Measurements from ENCODE around the gene CFAP65. TPM values are rescaled to one million over a fixed set of nuclear protein-coding genes. Genes with fewer than 3 reads are reported as not detected.

The CFAP65 gene
- total RNA-seq, 4 donors from 2014 or later: under 0.01 to 1.3 (median 0.78) TPM; not detected in 1

DNA sequence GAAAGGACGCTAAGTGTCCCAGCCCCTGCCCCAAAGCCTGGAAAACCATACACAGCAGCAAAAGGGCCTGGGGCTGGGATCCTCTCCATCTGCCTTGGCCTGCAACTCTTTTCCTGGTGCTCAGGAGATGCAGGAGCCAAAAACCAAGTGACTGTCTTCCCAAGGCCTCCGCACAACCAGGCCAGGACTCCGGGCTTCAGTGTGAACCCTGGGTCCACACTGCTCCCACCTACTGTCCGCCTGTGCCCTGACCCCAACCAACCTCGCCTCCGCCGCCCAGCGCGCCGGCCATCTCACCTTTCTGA lies 57.4 kb downstream of the CFAP65 start:
- WGBS, 2 donors: 4 to 9% methylated on average over 10 of the region's 10 CpGs
- Histone ChIP-seq H3K27ac (no peak overlapping the region), H3K4me3 (replicated peaks in 1 of 3) (no peak overlapping the region), H3K27me3 (peaks cover 45% of the 10 kb centered on the region), H3K4me1 (peaks cover 8 to 39% of the 10 kb centered on the region in 2 donors), H3K9me3 (no peaks in the 10 kb centered on the region), H3K36me3 (no peaks in the 10 kb centered on the region)
- TF ChIP-seq POLR2A (IDR thresholded peaks at IDR 0.05): no peak
- TF ChIP-seq, protein P1, sequence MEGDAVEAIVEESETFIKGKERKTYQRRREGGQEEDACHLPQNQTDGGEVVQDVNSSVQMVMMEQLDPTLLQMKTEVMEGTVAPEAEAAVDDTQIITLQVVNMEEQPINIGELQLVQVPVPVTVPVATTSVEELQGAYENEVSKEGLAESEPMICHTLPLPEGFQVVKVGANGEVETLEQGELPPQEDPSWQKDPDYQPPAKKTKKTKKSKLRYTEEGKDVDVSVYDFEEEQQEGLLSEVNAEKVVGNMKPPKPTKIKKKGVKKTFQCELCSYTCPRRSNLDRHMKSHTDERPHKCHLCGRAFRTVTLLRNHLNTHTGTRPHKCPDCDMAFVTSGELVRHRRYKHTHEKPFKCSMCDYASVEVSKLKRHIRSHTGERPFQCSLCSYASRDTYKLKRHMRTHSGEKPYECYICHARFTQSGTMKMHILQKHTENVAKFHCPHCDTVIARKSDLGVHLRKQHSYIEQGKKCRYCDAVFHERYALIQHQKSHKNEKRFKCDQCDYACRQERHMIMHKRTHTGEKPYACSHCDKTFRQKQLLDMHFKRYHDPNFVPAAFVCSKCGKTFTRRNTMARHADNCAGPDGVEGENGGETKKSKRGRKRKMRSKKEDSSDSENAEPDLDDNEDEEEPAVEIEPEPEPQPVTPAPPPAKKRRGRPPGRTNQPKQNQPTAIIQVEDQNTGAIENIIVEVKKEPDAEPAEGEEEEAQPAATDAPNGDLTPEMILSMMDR (IDR thresholded peaks at IDR 0.05): no peak
- intact Hi-C loops (cut with DNase I): no loop called here
- DNase-seq: no peak

DNA sequence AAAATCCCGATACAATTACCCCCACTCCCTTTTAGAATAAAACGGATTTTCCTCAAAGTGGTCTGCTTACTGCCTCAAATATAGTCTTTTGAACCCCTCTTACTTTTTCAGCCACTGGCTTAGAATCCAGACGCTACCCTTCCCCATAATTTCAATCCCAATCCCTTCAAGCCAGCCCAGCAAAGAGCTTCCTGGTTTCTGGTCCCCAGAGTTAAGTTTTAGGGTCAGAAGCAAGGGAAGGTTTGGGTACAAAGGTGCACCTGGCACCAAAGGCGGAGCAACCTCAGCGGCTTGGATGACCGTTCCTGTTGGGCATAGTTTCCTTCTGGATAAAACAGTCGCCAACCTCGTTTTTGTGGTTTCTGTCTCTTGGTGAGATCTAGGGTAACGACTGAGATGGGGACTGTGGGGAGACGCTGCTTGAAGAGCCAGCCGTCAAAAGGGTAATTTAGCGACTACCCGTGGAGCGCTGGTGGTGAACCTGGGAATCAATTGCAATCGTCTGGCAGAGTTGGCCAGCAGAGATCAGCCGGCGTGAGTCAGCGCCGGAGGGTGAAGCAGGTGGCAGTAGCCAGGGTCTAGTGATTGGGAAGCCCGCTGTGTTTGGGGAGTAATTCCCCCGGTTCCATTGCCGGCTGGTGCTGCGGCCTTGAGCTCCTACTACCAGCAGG lies 57.9 kb downstream of the CFAP65 start:
- no peaks in the 10 kb centered on the region for H3K9me3 ChIP-seq
- intact Hi-C loops (cut with DNase I): no loop called here
- TF ChIP-seq POLR2A (IDR thresholded peaks at IDR 0.05): no peak
- TF ChIP-seq, protein P1 (IDR thresholded peaks at IDR 0.05): no peak
- WGBS, 2 donors: 18% methylated on average over 17 to 23 of the region's 23 CpGs
- H3K4me3 ChIP-seq (replicated peaks in 1 of 3): no peak overlapping the region
- no peak for DNase-seq
- H3K36me3 ChIP-seq: no peaks in the 10 kb centered on the region
- H3K27me3 ChIP-seq: peaks cover 45% of the 10 kb centered on the region
- H3K27ac ChIP-seq: no peak overlapping the region
- H3K4me1 ChIP-seq: peaks cover 8 to 39% of the 10 kb centered on the region in 2 donors

DNA sequence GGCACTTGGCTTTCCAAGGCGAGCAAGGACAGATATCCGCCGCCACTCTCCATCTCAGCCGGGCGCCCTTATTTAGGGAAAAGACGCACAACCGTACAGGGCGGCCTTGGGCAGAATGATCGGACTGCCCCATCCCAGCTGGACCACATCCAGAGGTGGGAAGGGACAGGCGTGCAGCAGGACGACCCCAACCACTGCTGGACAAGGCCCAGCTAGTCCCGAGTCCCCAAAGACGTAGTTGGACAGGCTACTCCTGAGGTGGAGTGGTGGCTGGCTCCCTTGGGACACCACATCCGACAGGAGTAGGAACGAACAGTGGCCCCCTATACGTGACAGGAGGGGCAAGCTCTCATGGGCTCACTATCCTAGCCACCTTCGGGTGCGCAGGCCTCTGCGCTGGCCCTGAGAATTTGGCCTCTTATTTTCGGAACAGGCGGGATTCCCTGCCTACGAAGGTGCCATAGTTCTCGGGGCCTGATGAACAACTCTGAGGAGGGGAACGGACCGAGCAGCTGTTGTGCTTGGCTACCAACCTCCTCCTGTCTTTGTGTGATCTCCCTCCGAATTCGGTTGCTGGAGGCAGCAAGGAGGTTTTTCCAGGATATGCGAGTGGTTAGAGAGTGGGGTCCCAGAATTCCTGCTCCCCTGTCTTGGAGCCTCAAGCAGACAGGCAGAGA lies 58.6 kb downstream of the CFAP65 start:
- intact Hi-C loops (cut with DNase I): no loop called here
- DNase-seq: no peak
- Histone ChIP-seq H3K4me3 (replicated peaks in 1 of 3) (no peak overlapping the region), H3K36me3 (no peaks in the 10 kb centered on the region), H3K4me1 (peaks cover 8 to 39% of the 10 kb centered on the region in 2 donors), H3K27ac (no peak overlapping the region), H3K9me3 (no peaks in the 10 kb centered on the region), H3K27me3 (peaks cover 45% of the 10 kb centered on the region)
- 7 to 10% methylated on average over 8 to 23 of the region's 28 CpGs for WGBS, 2 donors
- TF ChIP-seq POLR2A (IDR thresholded peaks at IDR 0.05): no peak
- TF ChIP-seq, protein P1 (IDR thresholded peaks at IDR 0.05): no peak

DNA sequence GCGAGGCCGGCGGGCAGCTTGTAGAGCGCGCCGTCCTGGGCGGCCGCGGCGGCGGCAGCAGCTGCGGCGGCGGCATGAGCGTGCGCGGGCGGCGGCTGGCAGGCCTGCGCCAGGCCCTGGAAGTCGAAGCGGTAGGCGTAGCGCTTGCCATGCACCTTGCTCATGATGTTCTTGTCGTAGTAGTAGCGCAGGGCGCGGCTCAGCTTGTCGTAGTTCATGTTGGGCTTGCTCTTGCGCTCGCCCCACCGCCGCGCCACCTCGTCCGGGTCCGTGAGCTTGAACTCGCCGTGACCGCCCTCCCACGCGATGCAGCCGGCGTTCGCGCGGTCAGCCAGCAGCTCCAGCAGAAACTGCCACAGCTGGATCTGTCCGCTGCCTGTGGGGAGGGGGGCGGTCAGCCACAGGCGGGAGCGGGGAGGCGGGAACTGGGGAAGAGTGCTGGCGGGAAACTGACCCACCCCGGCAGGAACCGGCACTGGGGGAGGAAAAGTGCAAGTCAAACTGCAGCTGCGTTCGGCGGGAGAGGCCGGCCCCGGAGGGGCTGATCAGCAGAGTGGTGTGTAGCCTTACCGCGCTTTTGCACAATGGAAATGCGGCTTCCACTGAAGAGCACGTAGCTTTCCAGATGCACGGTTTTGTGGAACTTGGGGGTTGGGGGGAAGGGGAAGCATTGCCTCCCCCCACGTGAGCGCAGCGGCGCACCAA lies 59.3 kb downstream of the CFAP65 start:
- DNase-seq: peak; percentile 22 to 23
- peaks cover 42% of the 10 kb centered on the region for H3K27me3 ChIP-seq
- 2% methylated on average over 24 to 26 of the region's 69 CpGs for WGBS, 2 donors
- H3K4me1 ChIP-seq: peaks cover 8 to 39% of the 10 kb centered on the region in 2 donors
- H3K27ac ChIP-seq: no peak overlapping the region
- H3K4me3 ChIP-seq (replicated peaks in 1 of 3): no peak overlapping the region
- intact Hi-C loops (cut with DNase I): no loop called here
- H3K9me3 ChIP-seq: no peaks in the 10 kb centered on the region
- H3K36me3 ChIP-seq: no peaks in the 10 kb centered on the region
- TF ChIP-seq, protein P1 (IDR thresholded peaks at IDR 0.05): no peak
- no peak for TF ChIP-seq POLR2A (IDR thresholded peaks at IDR 0.05)
